BE2C (cell line): Measurements from ENCODE around the gene NXN.

Source experiments
- DNase-seq: peaks from one replicate; pipeline ENCODE4 v3.0.0-alpha.2; 2020
- H3K27me3 ChIP-seq: fragments of 250-450 bp; sonication (Bioruptor Pico); 2 replicates; pipeline ENCODE4 v1.5.1; 2020; ENCODE audit warnings: mild to moderate bottlenecking
- H3K36me3 ChIP-seq: fragments of 250-450 bp; sonication (Bioruptor Pico); 2 replicates; pipeline ENCODE4 v1.5.1; 2020; ENCODE audit warnings: mild to moderate bottlenecking
- H3K4me1 ChIP-seq: fragments of 250-450 bp; sonication (Bioruptor Pico); 2 replicates; pipeline ENCODE4 v1.5.1; 2020
- H3K4me3 ChIP-seq: 2 replicates; pipeline ENCODE4 v1.5.1; 2011; ENCODE audit warnings: low read depth, low read length
- H3K9me3 ChIP-seq: fragments of 250-450 bp; sonication (Bioruptor Pico); 2 replicates; pipeline ENCODE4 v1.5.1; 2020
- TF ChIP-seq, protein P1 (sequence below): IDR thresholded peaks from 2 replicates; pipeline ENCODE4 v1.5.1; 2012; ENCODE audit warnings: mild to moderate bottlenecking, low read depth, low read length

Gene NXN

DNA sequence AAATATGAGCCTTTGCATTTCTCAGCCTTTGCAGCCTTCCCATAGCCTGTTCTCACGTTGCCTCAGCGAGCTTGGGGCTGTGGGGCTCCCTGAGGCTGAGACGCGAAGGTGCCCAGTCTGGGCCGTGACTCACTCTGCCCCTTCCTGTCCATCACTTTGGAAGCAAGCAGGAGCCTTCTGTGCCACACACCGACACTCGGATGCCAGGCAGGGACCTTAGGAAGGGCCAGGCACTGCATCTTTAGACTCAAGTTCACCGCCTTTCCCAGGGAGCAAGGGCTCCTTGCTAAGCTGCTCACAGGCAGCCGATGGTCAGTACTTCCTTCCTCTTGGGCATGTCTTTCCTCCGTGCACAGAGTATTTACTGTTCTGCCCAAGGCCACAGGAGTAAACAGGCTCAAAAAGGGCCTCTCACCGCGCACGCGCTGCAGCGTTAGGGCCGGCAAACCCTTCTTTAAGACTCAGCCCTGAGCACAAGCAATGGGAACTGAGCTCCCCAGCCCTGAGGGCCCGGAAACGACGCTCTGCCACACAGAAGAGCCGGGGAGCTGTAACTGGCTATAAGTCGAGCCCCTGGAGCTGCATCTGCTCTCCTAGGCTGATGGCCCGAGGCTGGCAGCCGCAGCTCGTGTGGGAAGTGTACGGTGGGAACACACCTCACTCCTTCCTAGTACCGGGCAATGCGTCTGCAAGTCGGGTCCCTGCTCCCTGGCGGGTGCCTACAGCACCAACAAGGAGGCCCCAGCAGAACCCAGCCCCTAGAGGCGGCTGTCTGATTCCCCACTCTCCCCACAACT lies 24.6 kb upstream of the NXN start:
- H3K36me3 ChIP-seq, result peaks cover 26% of the 10 kb centered on the region
- TF ChIP-seq, protein P1, sequence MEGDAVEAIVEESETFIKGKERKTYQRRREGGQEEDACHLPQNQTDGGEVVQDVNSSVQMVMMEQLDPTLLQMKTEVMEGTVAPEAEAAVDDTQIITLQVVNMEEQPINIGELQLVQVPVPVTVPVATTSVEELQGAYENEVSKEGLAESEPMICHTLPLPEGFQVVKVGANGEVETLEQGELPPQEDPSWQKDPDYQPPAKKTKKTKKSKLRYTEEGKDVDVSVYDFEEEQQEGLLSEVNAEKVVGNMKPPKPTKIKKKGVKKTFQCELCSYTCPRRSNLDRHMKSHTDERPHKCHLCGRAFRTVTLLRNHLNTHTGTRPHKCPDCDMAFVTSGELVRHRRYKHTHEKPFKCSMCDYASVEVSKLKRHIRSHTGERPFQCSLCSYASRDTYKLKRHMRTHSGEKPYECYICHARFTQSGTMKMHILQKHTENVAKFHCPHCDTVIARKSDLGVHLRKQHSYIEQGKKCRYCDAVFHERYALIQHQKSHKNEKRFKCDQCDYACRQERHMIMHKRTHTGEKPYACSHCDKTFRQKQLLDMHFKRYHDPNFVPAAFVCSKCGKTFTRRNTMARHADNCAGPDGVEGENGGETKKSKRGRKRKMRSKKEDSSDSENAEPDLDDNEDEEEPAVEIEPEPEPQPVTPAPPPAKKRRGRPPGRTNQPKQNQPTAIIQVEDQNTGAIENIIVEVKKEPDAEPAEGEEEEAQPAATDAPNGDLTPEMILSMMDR, result no peak

DNA sequence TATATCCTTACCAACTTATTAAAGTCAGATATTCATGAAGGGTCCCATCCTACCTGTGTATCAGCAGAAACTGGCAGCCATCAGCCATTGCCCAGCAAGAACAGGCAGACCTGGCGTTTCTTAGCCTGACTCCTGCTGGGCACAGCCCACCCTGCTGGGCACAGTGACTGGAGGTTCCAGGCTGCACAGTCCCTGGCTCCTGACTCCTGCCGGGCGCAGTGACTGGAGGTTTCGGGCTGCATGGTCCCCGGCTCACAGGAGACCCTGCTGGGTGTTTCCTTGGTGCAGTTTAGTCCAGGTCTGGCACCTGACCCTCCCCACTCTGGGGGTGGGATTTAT lies 24.0 kb upstream of the NXN start:
- Histone ChIP-seq H3K4me3 (no peak overlapping the region), H3K4me1 (no peaks in the 10 kb centered on the region), H3K9me3 (no peaks in the 10 kb centered on the region), H3K27me3 (no peaks in the 10 kb centered on the region), H3K36me3 (peaks cover 26% of the 10 kb centered on the region)
- TF ChIP-seq, protein P1, result no peak
- DNase-seq, result no peak

More for the DNA sequence above, 24.6 kb upstream of the NXN start:
- H3K27me3 ChIP-seq, result no peaks in the 10 kb centered on the region
- no peak overlapping the region for H3K4me3 ChIP-seq
- no peak for DNase-seq
- no peaks in the 10 kb centered on the region for H3K4me1 ChIP-seq
- H3K9me3 ChIP-seq, result no peaks in the 10 kb centered on the region

DNA sequence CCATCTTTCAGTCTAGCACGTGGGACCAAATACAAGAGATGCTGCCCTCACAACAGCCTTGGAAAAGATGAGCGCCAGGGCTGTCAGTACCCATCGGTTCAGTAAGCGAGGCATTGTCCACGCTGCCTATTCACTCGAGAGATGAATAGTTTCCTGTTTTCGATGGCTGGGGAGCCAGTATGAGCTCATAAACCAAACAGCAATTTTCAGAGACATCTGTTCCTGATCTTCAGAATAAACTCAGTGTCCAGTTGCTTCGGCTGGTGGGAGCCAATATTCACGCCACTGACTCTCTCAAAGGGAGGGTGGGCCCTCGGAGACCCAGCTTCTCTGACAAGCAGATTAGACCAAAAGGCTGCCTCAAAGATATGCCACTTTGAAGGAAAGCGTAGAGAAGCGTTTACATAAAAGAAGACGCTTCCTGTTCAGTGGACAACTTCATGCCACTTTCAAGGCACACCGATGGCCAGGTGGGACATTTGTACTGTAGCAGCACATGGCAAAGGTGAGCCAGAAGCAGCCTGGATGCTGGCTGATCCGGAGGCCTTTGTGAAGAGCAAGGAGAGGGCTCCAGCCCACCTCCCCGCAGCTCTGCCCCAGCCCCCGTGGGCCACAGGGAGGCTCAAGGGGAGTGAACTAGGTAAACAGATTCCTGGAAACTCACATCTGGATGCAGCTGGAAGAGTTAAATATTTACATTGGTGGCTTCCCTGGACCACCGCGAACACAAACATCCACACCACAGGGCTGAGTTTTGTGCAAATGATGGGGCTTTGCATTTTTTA lies 23.4 kb upstream of the NXN start:
- TF ChIP-seq, protein P1, result no peak
- Histone ChIP-seq H3K27me3 (no peaks in the 10 kb centered on the region), H3K4me3 (no peak overlapping the region), H3K4me1 (no peaks in the 10 kb centered on the region), H3K36me3 (peaks cover 26% of the 10 kb centered on the region), H3K9me3 (no peaks in the 10 kb centered on the region)
- DNase-seq, result no peak

DNA sequence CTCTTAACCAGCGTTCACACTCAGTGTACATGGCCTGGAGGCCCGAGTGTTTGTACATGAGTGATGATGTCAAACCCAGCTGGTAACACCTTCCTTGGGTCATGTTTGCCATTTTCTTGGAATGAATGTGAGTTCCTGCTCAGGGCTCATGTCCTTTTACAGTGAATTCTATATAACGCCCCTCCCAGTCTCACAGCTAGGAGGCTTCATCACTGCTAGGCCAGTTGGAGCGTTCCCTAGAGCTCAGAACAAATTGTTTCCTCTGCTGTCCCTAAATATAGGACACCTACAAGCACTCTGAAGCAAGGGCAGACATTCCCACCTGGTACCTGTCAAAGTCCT lies 22.8 kb upstream of the NXN start:
- Histone ChIP-seq H3K36me3 (peaks cover 26% of the 10 kb centered on the region), H3K4me3 (no peak overlapping the region), H3K9me3 (no peaks in the 10 kb centered on the region), H3K27me3 (no peaks in the 10 kb centered on the region), H3K4me1 (no peaks in the 10 kb centered on the region)
- TF ChIP-seq, protein P1, result no peak
- DNase-seq, result no peak

DNA sequence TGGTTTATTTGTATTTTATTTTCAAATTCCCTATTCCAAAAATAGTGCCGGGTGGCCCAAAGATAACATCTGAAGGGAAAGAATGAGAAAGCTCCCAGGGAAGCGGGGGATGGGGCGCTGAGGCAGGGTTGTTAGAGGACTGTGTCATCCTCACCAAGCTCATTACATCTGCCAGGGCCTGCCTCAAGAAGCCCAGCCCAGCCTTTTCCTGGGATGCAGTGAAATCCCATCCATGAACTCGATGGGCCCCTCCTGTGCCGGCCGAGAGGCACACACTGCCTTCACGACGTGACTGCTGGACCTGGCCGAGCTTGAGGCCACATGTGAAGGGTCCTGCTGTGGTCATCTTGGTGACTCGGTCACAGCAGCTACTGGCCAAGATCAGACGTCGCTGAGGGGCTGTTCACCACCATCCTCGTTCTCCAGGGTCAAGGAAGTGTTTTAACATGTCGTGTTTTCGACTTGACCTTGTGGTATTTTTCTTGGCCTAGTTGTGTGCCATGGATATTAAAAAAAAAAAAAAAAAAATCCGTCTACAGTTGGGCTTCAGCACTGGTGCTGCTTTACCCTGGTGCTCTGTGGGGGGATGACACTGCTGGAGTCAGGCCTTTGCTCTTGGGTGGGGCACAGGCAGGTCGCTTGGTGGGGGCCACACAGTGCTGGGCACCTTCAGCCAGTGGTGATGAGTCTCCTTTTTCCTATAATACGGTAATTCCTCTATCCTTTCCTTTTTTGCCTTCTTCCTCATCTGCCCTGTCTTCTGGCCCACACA lies 22.2 kb upstream of the NXN start:
- H3K9me3 ChIP-seq, result no peaks in the 10 kb centered on the region
- H3K27me3 ChIP-seq, result no peaks in the 10 kb centered on the region
- no peak overlapping the region for H3K4me3 ChIP-seq
- H3K4me1 ChIP-seq, result no peaks in the 10 kb centered on the region
- peaks cover 26% of the 10 kb centered on the region for H3K36me3 ChIP-seq
- TF ChIP-seq, protein P1, result no peak
- DNase-seq, result no peak
